Nephron (organoid): ENCODE results near the gene KMT2C.

ENCODE experiments used
- H3K27ac Mint-ChIP-seq, 3 experiments: 2 replicates each; pipeline ENCODE4 v1.8.0; 2020; ENCODE audit warnings: mixed read lengths in 3 of 3, mild to moderate bottlenecking in 2 of 3, moderate library complexity in 1 of 3
- H3K27me3 Mint-ChIP-seq: 2 replicates; pipeline ENCODE4 v1.8.0; 2021; ENCODE audit warnings: low read depth, mild to moderate bottlenecking, moderate library complexity, mixed read lengths
- H3K36me3 Mint-ChIP-seq: 2 replicates; pipeline ENCODE4 v1.8.0; 2020; ENCODE audit warnings: low read depth, mixed read lengths
- H3K4me1 Mint-ChIP-seq: 2 replicates; pipeline ENCODE4 v1.8.0; 2020; ENCODE audit warnings: mixed read lengths
- H3K4me3 Mint-ChIP-seq, 3 experiments: 2 replicates each; pipeline ENCODE4 v1.8.0; 2020; ENCODE audit warnings: mild to moderate bottlenecking in 3 of 3, mixed read lengths in 3 of 3, moderate library complexity in 2 of 3
- H3K9me3 Mint-ChIP-seq: 2 replicates; pipeline ENCODE4 v1.8.0; 2020; ENCODE audit warnings: mixed read lengths
- CTCF ChIP-seq, 3 experiments: fragments of 200-600 bp; sonication (generic); IDR thresholded peaks; one replicate each; pipeline ENCODE4 v1.5.0; 2021; ENCODE audit warnings: antibody characterized with exemption in 3 of 3; ENCODE audit not compliant: unreplicated experiment in 3 of 3

The KMT2C gene

GRCh38 chr7:152085131-152085530 is 350.7 kb downstream of the KMT2C start:
- H3K27me3 Mint-ChIP-seq, result no peaks in the 10 kb centered on the region
- H3K4me1 Mint-ChIP-seq, result peaks cover 17% of the 10 kb centered on the region
- H3K36me3 Mint-ChIP-seq, result peaks cover 24% of the 10 kb centered on the region
- H3K4me3 Mint-ChIP-seq, result peak overlapping the region; percentile 79 to 88 (median 83)
- H3K9me3 Mint-ChIP-seq, result peaks cover 15% of the 10 kb centered on the region
- no peak for TF ChIP-seq CTCF (IDR thresholded peaks at IDR 0.05; ENCODE audit: unreplicated experiment in 3 of 3)
- H3K27ac Mint-ChIP-seq, result peak overlapping the region; percentile 93 to 97 (median 96)
